OCI-LY7 (cell line): ENCODE data around the gene ZYG11B. TPM values are rescaled to one million over a fixed set of nuclear protein-coding genes. Genes with fewer than 3 reads are reported as not detected.

ENCODE experiments used
- BruUV-seq: library from RNA; stranded (reverse); fragments of 400-500 nt; replicated peaks from 2 replicates; lab custom pipeline; 2021; lab: Mats Ljungman, UMichigan
- CTCF ChIA-PET: fragments of 300-600 bp; sonication (Branson Sonifier 250); formaldehyde crosslinking; loops from one replicate; lab custom pipeline; 2022; ENCODE audit warnings: antibody characterized with exemption; ENCODE audit not compliant: unreplicated experiment; lab: Charles Lee
- POLR2A ChIA-PET: fragments of 300-600 bp; sonication (Branson Sonifier 250); formaldehyde crosslinking; loops from one replicate; lab custom pipeline; 2022; ENCODE audit warnings: antibody characterized with exemption; lab: Charles Lee
- DNase-seq: peaks from one replicate; pipeline ENCODE4 v3.0.0-alpha.2; 2015; ENCODE audit warnings: low spot score
- H2AFZ ChIP-seq: fragments of 200-600 bp; sonication (generic), shearing (Covaris generic); 2 replicates; pipeline ENCODE4 v1.6.1; 2014; ENCODE audit warnings: mild to moderate bottlenecking, antibody characterized with exemption, low read length, moderate library complexity
- H3K27ac ChIP-seq: fragments of 200-600 bp; sonication (generic); 2 replicates; pipeline ENCODE4 v1.5.1; 2014; ENCODE audit warnings: mixed run types, low read depth, mild to moderate bottlenecking, moderate library complexity, low read length, inconsistent platforms; ENCODE audit not compliant: poor library complexity, severe bottlenecking
- H3K36me3 ChIP-seq: fragments of 200-600 bp; sonication (generic); 2 replicates; pipeline ENCODE4 v1.6.1; 2014; ENCODE audit warnings: mild to moderate bottlenecking, antibody characterized with exemption, low read length, moderate library complexity, mixed read lengths; ENCODE audit not compliant: insufficient read depth
- H3K4me1 ChIP-seq: fragments of 200-600 bp; sonication (generic); 2 replicates; pipeline ENCODE4 v1.5.1; 2014; ENCODE audit warnings: mild to moderate bottlenecking, low read length; ENCODE audit not compliant: insufficient read depth, poor library complexity, severe bottlenecking
- H3K4me2 ChIP-seq: fragments of 200-600 bp; sonication (generic); 2 replicates; pipeline ENCODE4 v1.6.1; 2014; ENCODE audit warnings: mild to moderate bottlenecking, low read length
- H3K4me3 ChIP-seq: fragments of 200-600 bp; sonication (generic); 2 replicates; pipeline ENCODE4 v1.5.1; 2014; ENCODE audit warnings: mild to moderate bottlenecking, low read depth, low read length; ENCODE audit not compliant: poor library complexity, severe bottlenecking
- H3K79me2 ChIP-seq: fragments of 200-600 bp; sonication (generic); 2 replicates; pipeline ENCODE4 v1.6.1; 2016; ENCODE audit warnings: low read depth, mild to moderate bottlenecking, low read length, moderate library complexity, mixed read lengths; ENCODE audit not compliant: insufficient read depth
- H3K9me2 ChIP-seq: fragments of 200-600 bp; sonication (generic); 2 replicates; pipeline ENCODE4 v1.6.1; 2016; ENCODE audit warnings: mild to moderate bottlenecking, low read length, mixed read lengths; ENCODE audit not compliant: insufficient read depth
- H3K9me3 ChIP-seq: fragments of 200-600 bp; sonication (generic); 2 replicates; pipeline ENCODE4 v1.6.1; 2014; ENCODE audit warnings: mild to moderate bottlenecking, mixed run types, low read length, mixed read lengths
- H4K20me1 ChIP-seq: fragments of 200-600 bp; sonication (generic); 2 replicates; pipeline ENCODE4 v1.6.1; 2014; ENCODE audit warnings: mild to moderate bottlenecking, antibody characterized with exemption, low read length, moderate library complexity, mixed read lengths; ENCODE audit not compliant: insufficient read depth
- CTCF ChIP-seq: fragments of 200-600 bp; sonication (generic); conservative IDR thresholded peaks from 2 replicates; pipeline ENCODE4 v1.5.1; 2014; ENCODE audit warnings: mild to moderate bottlenecking, antibody characterized with exemption, low read length, moderate library complexity, mixed read lengths
- EZH2phosphoT487 ChIP-seq: fragments of 200-600 bp; sonication (generic); IDR thresholded peaks from 2 replicates; pipeline ENCODE4 v1.6.1; 2018; ENCODE audit warnings: low read depth, borderline replicate concordance, mild to moderate bottlenecking, mixed run types, antibody characterized with exemption, low read length, moderate library complexity, mixed read lengths
- intact Hi-C: fragments of 100-400 bp; cut with micrococcal nuclease; formaldehyde crosslinking; loops from one replicate; pipeline ENCODE4 v1.10.0; 2022; ENCODE audit not compliant: unreplicated experiment
- total RNA-seq, 2 experiments: library from RNA; depleted of rRNA in 1 of 2; stranded (reverse); fragments of >200 nt in 1 of 2; shearing (Covaris generic) in 1 of 2; gene quantifications; 2 replicates each; pipeline ENCODE4 v1.2.3, GENCODE V29; 2014 to 2022

ZYG11B gene
- total RNA-seq, 2 experiments from 2014 or later = 11.2 to 15.9 TPM

GRCh38 chr1:52706136-52706670, 20.1 kb upstream of the ZYG11B start:
- Histone ChIP-seq H3K4me1 (peaks cover 15% of the 10 kb centered on the region), H3K27ac (no peak overlapping the region), H2AFZ (no peak overlapping the region), H3K9me3 (no peaks in the 10 kb centered on the region), H3K4me2 (no peak overlapping the region), H3K79me2 (no peaks in the 10 kb centered on the region), H3K4me3 (no peak overlapping the region), H4K20me1 (no peaks in the 10 kb centered on the region), H3K9me2 (no peaks in the 10 kb centered on the region), H3K36me3 (no peaks in the 10 kb centered on the region)
- no peak for DNase-seq
- CTCF ChIA-PET = interaction anchor here (0.6 kb wide), 1 partner anchor 799 kb away, joined by 3 read pairs; no protein-coding TSS in a partner anchor
- intact Hi-C loops = loop anchor here (10.0 kb wide), 1 partner anchor 309 kb away; no protein-coding TSS in a partner anchor
- TF ChIP-seq EZH2phosphoT487 = no peak
- no peak for TF ChIP-seq CTCF
- POLR2A ChIA-PET = no interaction called here
- no TSS peak for BruUV-seq

GRCh38 chr1:52706941-52707926, 19.0 kb upstream of the ZYG11B start:
- intact Hi-C loops = loop anchor here (10.0 kb wide), 1 partner anchor 308 kb away; no protein-coding TSS in a partner anchor
- Histone ChIP-seq H3K4me2 (no peak overlapping the region), H3K27ac (no peak overlapping the region), H3K9me3 (no peaks in the 10 kb centered on the region), H3K79me2 (no peaks in the 10 kb centered on the region), H3K4me1 (peaks cover 14% of the 10 kb centered on the region), H3K36me3 (no peaks in the 10 kb centered on the region), H3K4me3 (no peak overlapping the region), H2AFZ (no peak overlapping the region), H4K20me1 (no peaks in the 10 kb centered on the region), H3K9me2 (no peaks in the 10 kb centered on the region)
- no peak for DNase-seq
- TF ChIP-seq CTCF = no peak
- no peak for TF ChIP-seq EZH2phosphoT487
- POLR2A ChIA-PET = interaction anchor here (0.6 to 1.0 kb wide), 2 partner anchors 14 to 16 kb away, joined by 3 to 4 read pairs; no protein-coding TSS in a partner anchor
- CTCF ChIA-PET = no interaction called here
- BruUV-seq = no TSS peak
